Fibroblast of villous mesenchyme (primary cell): ENCODE data around the gene TIMP2. TPM values are rescaled to one million over a fixed set of nuclear protein-coding genes. Genes with fewer than 3 reads are reported as not detected.

Experiments
- DNase-seq: peaks from one replicate; pipeline ENCODE4 v3.0.0-alpha.2; 2010; ENCODE audit warnings: low read depth
- H3K4me3 ChIP-seq: 2 replicates; pipeline ENCODE4 v1.5.1; 2011; ENCODE audit warnings: low read depth, mild to moderate bottlenecking, low read length
- CTCF ChIP-seq: IDR thresholded peaks from 2 replicates; pipeline ENCODE4 v1.5.1; 2012; ENCODE audit warnings: low read depth, mild to moderate bottlenecking, low read length; ENCODE audit not compliant: insufficient read depth
- total RNA-seq: library from RNA; depleted of rRNA; stranded (reverse); fragments of >200 nt; gene quantifications from 2 replicates; pipeline ENCODE4 v1.2.3, GENCODE V29; 2012

TIMP2 gene
- total RNA-seq, 1 donor: 189 TPM

GRCh38 chr17:78921437-78921971 is 3.7 kb downstream of the TIMP2 start:
- no peak for TF ChIP-seq CTCF
- no peak overlapping the region for H3K4me3 ChIP-seq
- DNase-seq: no peak

GRCh38 chr17:78920528-78920927 is 4.7 kb downstream of the TIMP2 start:
- no peak overlapping the region for H3K4me3 ChIP-seq
- no peak for TF ChIP-seq CTCF
- DNase-seq: no peak

- no peak overlapping the region for H3K4me3 ChIP-seq
- DNase-seq: no peak
- TF ChIP-seq CTCF: no peak
These were observed 5.2 kb downstream of the TIMP2 start for GRCh38 chr17:78919861-78920450.

GRCh38 chr17:78918979-78919378 is 6.2 kb downstream of the TIMP2 start:
- no peak for DNase-seq
- no peak for TF ChIP-seq CTCF
- H3K4me3 ChIP-seq: no peak overlapping the region

- DNase-seq: no peak
- no peak for TF ChIP-seq CTCF
- H3K4me3 ChIP-seq: no peak overlapping the region
These were observed 7.5 kb downstream of the TIMP2 start for GRCh38 chr17:78917451-78918275.

- no peak for TF ChIP-seq CTCF
- H3K4me3 ChIP-seq: peak overlapping the region; percentile 15
- DNase-seq: peak; percentile 82
These were observed 9.1 kb downstream of the TIMP2 start for GRCh38 chr17:78915872-78916632.
